GM23248 (cell line): ENCODE data around the gene PDE8A. TPM values are rescaled to one million over a fixed set of nuclear protein-coding genes. Genes with fewer than 3 reads are reported as not detected.

Source experiments
- DNase-seq: peaks from one replicate; pipeline ENCODE4 v3.0.0-alpha.2; 2015
- H2AFZ ChIP-seq: fragments of 200-600 bp; sonication (generic); 2 replicates; pipeline ENCODE4 v1.6.1; 2016; ENCODE audit warnings: antibody characterized with exemption
- H3F3A ChIP-seq: fragments of 200-600 bp; sonication (generic); 2 replicates; pipeline ENCODE4 v1.6.1; 2016; ENCODE audit warnings: mild to moderate bottlenecking, antibody characterized with exemption, mixed run types; ENCODE audit not compliant: insufficient read depth
- H3K27ac ChIP-seq: fragments of 200-600 bp; sonication (generic); 2 replicates; pipeline ENCODE4 v1.5.1; 2016; ENCODE audit warnings: mild to moderate bottlenecking
- H3K27me3 ChIP-seq: fragments of 200-600 bp; sonication (generic); replicated peaks from 2 replicates; pipeline ENCODE4 v1.6.1; 2016; ENCODE audit warnings: mild to moderate bottlenecking; ENCODE audit not compliant: insufficient read depth
- H3K36me3 ChIP-seq: fragments of 200-600 bp; sonication (generic); 2 replicates; pipeline ENCODE4 v1.6.1; 2016; ENCODE audit warnings: low read depth, mild to moderate bottlenecking
- H3K4me1 ChIP-seq: fragments of 200-600 bp; sonication (generic); 2 replicates; pipeline ENCODE4 v1.6.1; 2016; ENCODE audit warnings: mild to moderate bottlenecking; ENCODE audit not compliant: insufficient read depth
- H3K4me2 ChIP-seq: fragments of 200-600 bp; sonication (generic); one replicate; pipeline ENCODE4 v1.6.1; 2016; ENCODE audit warnings: mild to moderate bottlenecking; ENCODE audit not compliant: unreplicated experiment
- H3K4me3 ChIP-seq: fragments of 200-600 bp; sonication (generic); 2 replicates; pipeline ENCODE4 v1.5.1; 2016; ENCODE audit warnings: mild to moderate bottlenecking
- H3K79me2 ChIP-seq: fragments of 200-600 bp; sonication (generic); 2 replicates; pipeline ENCODE4 v1.6.1; 2016; ENCODE audit warnings: mild to moderate bottlenecking; ENCODE audit not compliant: insufficient read depth
- H3K9ac ChIP-seq: fragments of 200-600 bp; sonication (generic); 2 replicates; pipeline ENCODE4 v1.6.1; 2016; ENCODE audit warnings: mild to moderate bottlenecking
- H3K9me2 ChIP-seq: fragments of 200-600 bp; sonication (generic); 2 replicates; pipeline ENCODE4 v1.6.1; 2016; ENCODE audit warnings: mixed run types, mild to moderate bottlenecking, moderate library complexity; ENCODE audit not compliant: insufficient read depth
- H3K9me3 ChIP-seq: fragments of 200-600 bp; sonication (generic); one replicate; pipeline ENCODE4 v1.6.1; 2017; ENCODE audit warnings: low read depth
- H4K20me1 ChIP-seq: fragments of 200-600 bp; sonication (generic); 2 replicates; pipeline ENCODE4 v1.6.0; 2016; ENCODE audit not compliant: insufficient read depth
- EZH2 ChIP-seq: fragments of 200-600 bp; sonication (generic); IDR thresholded peaks from 2 replicates; pipeline ENCODE4 v1.6.1; 2018; ENCODE audit warnings: antibody characterized with exemption, mild to moderate bottlenecking; ENCODE audit not compliant: insufficient read depth, poor library complexity, severe bottlenecking
- EZH2phosphoT487 ChIP-seq: fragments of 200-600 bp; sonication (generic); IDR thresholded peaks from 2 replicates; pipeline ENCODE4 v1.6.1; 2018; ENCODE audit warnings: antibody characterized with exemption, moderate library complexity, mild to moderate bottlenecking, low read depth; ENCODE audit not compliant: insufficient read depth
- WGBS, 2 experiments: methylation state at CpG; one replicate each; pipeline ENCODE4 v1.1.6; 2015 to 2017; ENCODE audit warnings: low lambda C conversion rate in 2 of 2, low coverage in 1 of 2; ENCODE audit errors: missing lambda C conversion rate in 2 of 2; 5-methylcytosine and 5-hydroxymethylcytosine counted together
- in situ Hi-C: fragments of 300-500 bp; cut with MboI; formaldehyde crosslinking; loops from 2 replicates; pipeline ENCODE4 v1.15.0; 2020
- polyA plus RNA-seq: library from polyadenylated mRNA; unstranded; fragments of >200 nt; fragmentation: Nextera tagmentation; extraction: Ambion mirVana; gene quantifications from 2 replicates; pipeline ENCODE4 v1.2.1, GENCODE V29; 2016
- total RNA-seq: library from RNA; depleted of rRNA; stranded (reverse); fragments of >200 nt; shearing (Covaris generic); gene quantifications from 2 replicates; pipeline ENCODE4 v1.2.3, GENCODE V29; 2014

Gene PDE8A
- total and polyA plus RNA-seq, 2 experiments from 2014 or later, result 13.9 to 22.7 TPM

- H3K27ac ChIP-seq, result no peak overlapping the region
- no peaks in the 10 kb centered on the region for H3F3A ChIP-seq
- no peaks in the 10 kb centered on the region for H3K9me2 ChIP-seq
- no peak overlapping the region for H3K9ac ChIP-seq
- peaks cover 7% of the 10 kb centered on the region; the same call in 1 of the 2 replicates for H3K4me1 ChIP-seq
- no peak overlapping the region for H3K4me2 ChIP-seq
- in situ Hi-C loops, result no loop called here
- H3K4me3 ChIP-seq, result no peak overlapping the region
- no peaks in the 10 kb centered on the region for H3K27me3 ChIP-seq
- WGBS, 2 experiments, result 81 to 86% methylated on average over 2 of the region's 2 CpGs
- TF ChIP-seq EZH2 (no peak), EZH2phosphoT487 (no peak)
- no peaks in the 10 kb centered on the region for H4K20me1 ChIP-seq
- DNase-seq, result no peak
- H3K9me3 ChIP-seq, result no peaks in the 10 kb centered on the region
- no peak overlapping the region for H2AFZ ChIP-seq
- H3K79me2 ChIP-seq, result no peaks in the 10 kb centered on the region
- H3K36me3 ChIP-seq, result peaks cover 11% of the 10 kb centered on the region; the same call in 1 of the 2 replicates
Observed at GRCh38 chr15:85091990-85092389, 110.3 kb downstream of the PDE8A start.

DNA sequence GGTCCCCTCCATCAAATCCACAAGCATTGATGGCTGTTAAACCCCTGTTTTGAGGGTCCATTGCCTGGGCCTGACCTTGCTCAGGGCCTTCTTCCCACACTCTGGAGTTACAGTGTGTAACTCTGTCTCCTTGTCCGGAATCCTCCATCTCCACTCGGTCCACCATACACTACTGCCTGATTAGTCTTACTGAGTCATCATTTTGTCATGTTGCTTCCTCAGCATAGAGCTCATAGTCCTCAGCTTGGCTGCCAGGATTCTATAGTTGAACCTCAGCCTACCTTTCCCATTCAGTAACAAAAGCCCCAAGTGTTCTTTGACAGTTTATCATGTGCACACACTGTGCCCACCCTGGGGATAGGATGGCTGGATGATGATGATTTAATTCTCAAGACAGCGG lies 113.0 kb downstream of the PDE8A start:
- Histone ChIP-seq H3K4me1 (peaks cover 11% of the 10 kb centered on the region; the same call in 1 of the 2 replicates), H4K20me1 (no peaks in the 10 kb centered on the region), H3K79me2 (no peaks in the 10 kb centered on the region), H2AFZ (no peak overlapping the region), H3K4me3 (no peak overlapping the region), H3K27me3 (no peaks in the 10 kb centered on the region), H3F3A (no peaks in the 10 kb centered on the region), H3K9me2 (no peaks in the 10 kb centered on the region), H3K27ac (no peak overlapping the region), H3K9me3 (no peaks in the 10 kb centered on the region), H3K36me3 (peaks cover 2% of the 10 kb centered on the region; the same call in 1 of the 2 replicates), H3K9ac (no peak overlapping the region), H3K4me2 (no peak overlapping the region)
- in situ Hi-C loops, result no loop called here
- DNase-seq, result peak; percentile 77
- WGBS, 2 experiments, result 50 to 69% methylated on average over 3 of the region's 3 CpGs
- TF ChIP-seq EZH2phosphoT487, result no peak
- TF ChIP-seq EZH2, result no peak

DNA sequence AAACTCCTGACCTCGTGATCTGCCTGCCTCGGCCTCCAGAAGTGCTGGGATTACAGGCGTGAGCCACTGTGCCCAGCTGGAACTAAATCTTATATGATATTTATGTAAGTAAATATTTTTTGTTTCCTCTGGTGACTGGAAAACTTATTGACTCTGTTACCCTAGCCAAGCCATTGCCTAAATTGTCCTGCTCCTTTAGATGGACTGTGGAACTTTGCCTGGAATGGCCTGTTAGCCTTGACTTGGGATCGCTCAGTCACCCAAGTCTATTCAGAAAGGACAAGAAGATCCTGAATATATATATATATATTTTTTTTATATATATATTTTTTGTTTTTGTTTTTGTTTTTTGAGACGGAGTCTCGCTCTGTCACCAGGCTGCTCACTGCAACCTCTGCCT lies 113.9 kb downstream of the PDE8A start:
- Histone ChIP-seq H3K4me2 (no peak overlapping the region), H3K4me3 (no peak overlapping the region), H3K9me3 (no peaks in the 10 kb centered on the region), H3K27me3 (no peaks in the 10 kb centered on the region), H2AFZ (no peak overlapping the region), H3K4me1 (peaks cover 11% of the 10 kb centered on the region; the same call in 1 of the 2 replicates), H3F3A (no peaks in the 10 kb centered on the region), H3K9ac (no peak overlapping the region), H3K36me3 (peaks cover 4% of the 10 kb centered on the region; the same call in 1 of the 2 replicates), H4K20me1 (no peaks in the 10 kb centered on the region), H3K27ac (no peak overlapping the region), H3K9me2 (no peaks in the 10 kb centered on the region), H3K79me2 (no peaks in the 10 kb centered on the region)
- DNase-seq, result no peak
- WGBS, 2 experiments, result 95 to 97% methylated on average over 6 of the region's 6 CpGs
- no peak for TF ChIP-seq EZH2phosphoT487
- in situ Hi-C loops, result no loop called here

DNA sequence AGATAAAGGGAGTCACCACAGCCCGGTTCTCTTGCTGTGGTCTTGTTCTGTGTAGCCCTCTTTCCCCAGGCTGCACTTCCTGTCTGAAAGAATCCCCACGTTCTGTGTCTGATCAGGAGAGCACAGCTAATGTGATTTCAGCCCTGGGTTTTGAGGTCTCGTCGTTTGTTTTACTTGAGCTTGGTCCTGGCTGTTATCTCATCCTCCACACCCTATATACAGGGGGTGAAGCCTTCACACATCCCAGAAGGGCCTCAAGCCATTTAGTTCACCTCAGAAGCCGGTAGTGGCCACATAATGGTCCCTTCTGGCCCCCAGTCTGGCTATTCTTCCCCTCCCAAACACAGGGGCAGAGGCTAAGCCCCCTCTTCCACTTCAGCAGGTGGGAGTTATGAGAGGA lies 115.6 kb downstream of the PDE8A start:
- Histone ChIP-seq H3K9ac (no peak overlapping the region), H3K9me3 (no peaks in the 10 kb centered on the region), H3K79me2 (no peaks in the 10 kb centered on the region), H3K4me3 (no peak overlapping the region), H3K9me2 (no peaks in the 10 kb centered on the region), H3K27ac (no peak overlapping the region), H4K20me1 (no peaks in the 10 kb centered on the region), H3K4me2 (no peak overlapping the region), H2AFZ (no peak overlapping the region), H3K36me3 (0 out of 2 replicates have a peak, but pooled peaks cover 4% of the 10 kb centered on the region), H3K4me1 (peaks cover 11% of the 10 kb centered on the region; the same call in 1 of the 2 replicates), H3K27me3 (no peaks in the 10 kb centered on the region), H3F3A (no peaks in the 10 kb centered on the region)
- WGBS, 2 experiments, result 93% methylated on average over 5 of the region's 5 CpGs
- TF ChIP-seq EZH2phosphoT487 (no peak), EZH2 (no peak)
- no peak for DNase-seq
- in situ Hi-C loops, result no loop called here

- Histone ChIP-seq H3K27me3 (no peaks in the 10 kb centered on the region), H3K27ac (no peak overlapping the region), H3K4me2 (no peak overlapping the region), H3F3A (no peaks in the 10 kb centered on the region), H3K9ac (no peak overlapping the region), H3K4me1 (peaks cover 11% of the 10 kb centered on the region; the same call in 1 of the 2 replicates), H3K79me2 (no peaks in the 10 kb centered on the region), H4K20me1 (no peaks in the 10 kb centered on the region), H3K9me2 (no peaks in the 10 kb centered on the region), H3K4me3 (no peak overlapping the region), H3K36me3 (0 out of 2 replicates have a peak, but pooled peaks cover 4% of the 10 kb centered on the region), H3K9me3 (no peaks in the 10 kb centered on the region), H2AFZ (no peak overlapping the region)
- no peak for TF ChIP-seq EZH2phosphoT487
- TF ChIP-seq EZH2, result no peak
- WGBS, 2 experiments, result 63 to 67% methylated on average over 2 of the region's 2 CpGs
- DNase-seq, result peak; percentile 25
- in situ Hi-C loops, result no loop called here
Observed at GRCh38 chr15:85097725-85098124, 116.1 kb downstream of the PDE8A start.
